Measurements from ENCODE around the gene ALKBH8. TPM values are rescaled to one million over a fixed set of nuclear protein-coding genes. Genes with fewer than 3 reads are reported as not detected.
"Not testable (repeated sequence)": the region's sequence is repeated elsewhere in the genome, so short reads cannot be mapped to it uniquely, and the experiment has no call there.

ALKBH8 gene
- total RNA-seq, 1 donor from 2014 or later = 6.4 TPM

GRCh38 chr11:107545101-107545514 is 20.4 kb downstream of the ALKBH8 start:
- no peak overlapping the region for H3K27ac Mint-ChIP-seq (ENCODE audit: unreplicated experiment)
- H3K9me3 Mint-ChIP-seq (ENCODE audit: unreplicated experiment) = no peaks in the 10 kb centered on the region
- TF ChIP-seq CTCF (IDR thresholded peaks at IDR 0.05; ENCODE audit: partially characterized antibody, unreplicated experiment) = no peak
- H3K27me3 Mint-ChIP-seq (ENCODE audit: unreplicated experiment) = no peaks in the 10 kb centered on the region
- H3K4me1 Mint-ChIP-seq (ENCODE audit: low read depth, unreplicated experiment) = peaks cover 4% of the 10 kb centered on the region
- no peak for DNase-seq
- H3K4me3 Mint-ChIP-seq (ENCODE audit: unreplicated experiment) = no peak overlapping the region
- H3K36me3 Mint-ChIP-seq (ENCODE audit: unreplicated experiment) = no peaks in the 10 kb centered on the region

GRCh38 chr11:107538821-107539220 is 26.7 kb downstream of the ALKBH8 start:
- no peaks in the 10 kb centered on the region for H3K4me1 Mint-ChIP-seq (ENCODE audit: low read depth, unreplicated experiment)
- no peaks in the 10 kb centered on the region for H3K9me3 Mint-ChIP-seq (ENCODE audit: unreplicated experiment)
- H3K27me3 Mint-ChIP-seq (ENCODE audit: unreplicated experiment) = no peaks in the 10 kb centered on the region
- H3K4me3 Mint-ChIP-seq (ENCODE audit: unreplicated experiment) = no peak overlapping the region
- H3K36me3 Mint-ChIP-seq (ENCODE audit: unreplicated experiment) = peaks cover 8% of the 10 kb centered on the region
- no peak overlapping the region for H3K27ac Mint-ChIP-seq (ENCODE audit: unreplicated experiment)
- no peak for DNase-seq
- TF ChIP-seq CTCF (IDR thresholded peaks at IDR 0.05; ENCODE audit: partially characterized antibody, unreplicated experiment) = no peak

DNA sequence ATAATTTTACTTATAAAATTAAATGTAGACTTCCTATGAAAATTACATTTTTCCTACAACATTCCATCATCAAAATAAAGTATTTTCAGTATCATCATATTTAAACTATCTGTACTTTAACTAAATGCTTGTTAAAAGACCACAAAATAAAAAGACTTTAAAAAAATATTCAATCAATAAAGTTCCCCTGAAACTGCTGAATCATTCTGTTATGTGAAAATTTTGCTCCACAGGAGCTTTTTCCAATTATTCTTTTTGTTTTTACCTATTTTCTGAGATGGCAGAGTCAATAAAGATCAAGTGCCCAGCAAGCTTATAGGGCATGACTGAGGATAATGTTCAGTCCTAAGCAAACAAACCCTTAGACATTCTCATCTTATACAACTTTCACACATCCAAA is 27.3 kb downstream of the ALKBH8 start:
- TF ChIP-seq CTCF (IDR thresholded peaks at IDR 0.05; ENCODE audit: partially characterized antibody, unreplicated experiment) = no peak
- no peak overlapping the region for H3K4me3 Mint-ChIP-seq (ENCODE audit: unreplicated experiment)
- DNase-seq = no peak
- H3K27me3 Mint-ChIP-seq (ENCODE audit: unreplicated experiment) = no peaks in the 10 kb centered on the region
- no peak overlapping the region for H3K27ac Mint-ChIP-seq (ENCODE audit: unreplicated experiment)
- H3K9me3 Mint-ChIP-seq (ENCODE audit: unreplicated experiment) = no peaks in the 10 kb centered on the region
- peaks cover 8% of the 10 kb centered on the region for H3K36me3 Mint-ChIP-seq (ENCODE audit: unreplicated experiment)
- H3K4me1 Mint-ChIP-seq (ENCODE audit: low read depth, unreplicated experiment) = no peaks in the 10 kb centered on the region

DNA sequence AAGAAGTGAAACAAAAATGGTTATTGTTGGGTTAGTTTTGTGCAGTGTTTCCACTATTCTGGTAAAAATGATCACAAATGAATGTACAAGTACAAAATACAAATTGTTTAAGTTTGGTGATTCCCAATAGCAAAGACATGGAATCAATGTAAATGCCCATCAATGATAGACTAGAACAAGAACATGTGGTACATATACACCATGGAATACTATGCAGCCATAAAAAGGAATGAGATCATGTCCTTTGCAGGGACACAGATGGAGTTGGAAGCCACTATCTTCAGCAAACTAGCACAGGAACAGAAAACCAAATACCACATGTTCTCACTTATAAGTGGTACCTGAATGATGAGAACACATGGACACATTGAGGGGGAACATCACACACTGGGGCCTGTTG is 28.4 kb downstream of the ALKBH8 start:
- not testable (repeated sequence) for H3K4me3 Mint-ChIP-seq (ENCODE audit: unreplicated experiment); H3K9me3 Mint-ChIP-seq (ENCODE audit: unreplicated experiment); H3K36me3 Mint-ChIP-seq (ENCODE audit: unreplicated experiment); H3K27ac Mint-ChIP-seq (ENCODE audit: unreplicated experiment); H3K4me1 Mint-ChIP-seq (ENCODE audit: low read depth, unreplicated experiment); DNase-seq; H3K27me3 Mint-ChIP-seq (ENCODE audit: unreplicated experiment)

GRCh38 chr11:107526197-107526596 is 39.3 kb downstream of the ALKBH8 start:
- no peaks in the 10 kb centered on the region for H3K4me1 Mint-ChIP-seq (ENCODE audit: low read depth, unreplicated experiment)
- no peaks in the 10 kb centered on the region for H3K36me3 Mint-ChIP-seq (ENCODE audit: unreplicated experiment)
- H3K9me3 Mint-ChIP-seq (ENCODE audit: unreplicated experiment) = no peaks in the 10 kb centered on the region
- H3K27ac Mint-ChIP-seq (ENCODE audit: unreplicated experiment) = no peak overlapping the region
- TF ChIP-seq CTCF (IDR thresholded peaks at IDR 0.05; ENCODE audit: partially characterized antibody, unreplicated experiment) = no peak
- no peak for DNase-seq
- no peak overlapping the region for H3K4me3 Mint-ChIP-seq (ENCODE audit: unreplicated experiment)
- H3K27me3 Mint-ChIP-seq (ENCODE audit: unreplicated experiment) = peaks cover 1% of the 10 kb centered on the region

DNA sequence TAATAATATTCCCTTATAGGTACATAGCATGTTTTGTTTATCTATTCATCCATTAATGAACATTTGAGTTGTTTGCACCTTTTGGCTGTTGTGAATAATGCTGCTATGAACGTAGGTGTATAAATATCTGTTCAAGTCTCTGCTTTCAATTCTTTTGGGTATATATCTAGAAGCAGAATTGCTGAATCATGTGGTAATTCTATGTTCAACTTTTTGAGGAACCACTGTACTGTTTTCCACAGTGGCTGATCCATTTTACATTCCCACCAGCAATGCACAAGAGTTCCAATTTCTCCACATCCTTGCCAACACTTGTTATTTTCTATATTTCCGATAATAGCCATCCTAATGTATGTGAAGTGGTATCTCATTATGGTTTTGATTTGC is 56.7 kb downstream of the ALKBH8 start:
- no peak overlapping the region for H3K27ac Mint-ChIP-seq (ENCODE audit: unreplicated experiment)
- no peak for TF ChIP-seq CTCF (IDR thresholded peaks at IDR 0.05; ENCODE audit: partially characterized antibody, unreplicated experiment)
- H3K4me1 Mint-ChIP-seq (ENCODE audit: low read depth, unreplicated experiment) = no peaks in the 10 kb centered on the region
- H3K36me3 Mint-ChIP-seq (ENCODE audit: unreplicated experiment) = no peaks in the 10 kb centered on the region
- no peaks in the 10 kb centered on the region for H3K27me3 Mint-ChIP-seq (ENCODE audit: unreplicated experiment)
- DNase-seq = no peak
- H3K4me3 Mint-ChIP-seq (ENCODE audit: unreplicated experiment) = no peak overlapping the region
- no peaks in the 10 kb centered on the region for H3K9me3 Mint-ChIP-seq (ENCODE audit: unreplicated experiment)

Data from glutamatergic neuron (in vitro differentiated cells).